Measurements from ENCODE around the gene KRTAP10-5.
"Not testable (repeated sequence)": the region's sequence is repeated elsewhere in the genome, so short reads cannot be mapped to it uniquely, and the experiment has no call there.

Gene KRTAP10-5

DNA sequence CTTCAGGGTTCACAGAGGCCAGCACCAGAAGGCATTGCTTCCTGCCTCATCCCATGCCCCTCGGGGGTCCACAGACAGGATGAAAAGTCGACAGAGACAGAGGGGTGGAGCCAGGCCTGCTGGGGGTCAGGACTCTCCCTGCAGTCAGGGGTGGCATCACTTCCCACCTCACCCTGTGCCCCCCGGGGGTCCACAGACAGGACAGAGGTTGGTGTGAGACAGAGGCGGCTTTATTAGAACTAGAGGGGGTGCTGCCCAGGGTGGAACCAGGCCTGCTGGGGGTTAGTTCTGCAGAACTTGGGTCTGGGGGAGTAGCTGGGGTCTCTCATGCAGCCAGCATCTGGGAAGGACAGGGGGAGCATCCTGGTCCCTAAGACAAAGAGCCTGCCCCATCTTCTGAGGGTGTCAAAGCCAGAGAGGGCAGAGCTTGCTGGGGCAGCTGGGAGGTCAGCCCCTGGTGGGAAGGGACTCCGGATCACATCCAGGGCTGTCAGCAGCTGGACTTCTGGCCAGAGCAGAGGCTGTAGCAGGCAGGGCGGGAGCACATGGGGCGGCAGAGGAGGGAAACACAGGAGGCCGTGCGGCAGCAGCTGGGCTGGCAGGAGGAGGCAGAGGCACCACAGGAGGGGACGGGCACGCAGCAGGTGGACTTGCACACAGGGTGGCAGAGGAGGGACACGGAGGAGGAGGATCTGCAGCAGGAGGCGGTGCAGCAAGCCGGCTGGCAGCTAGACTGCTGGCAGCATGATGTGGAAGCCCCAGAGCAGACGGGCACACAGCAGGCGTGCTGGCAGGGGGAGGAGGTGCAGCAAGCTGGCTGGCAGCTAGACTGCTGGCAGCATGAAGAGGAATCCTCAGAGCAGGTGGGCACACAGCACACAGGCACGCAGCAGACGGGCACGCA, 10.7 kb upstream of the KRTAP10-5 start:
- DNase-seq (ENCODE audit: low read depth, low spot score) = not testable (repeated sequence)

- no peak for DNase-seq (ENCODE audit: low read depth, low spot score)
Observed at GRCh38 chr21:44590311-44590721, 9.9 kb upstream of the KRTAP10-5 start.

- no peak for DNase-seq (ENCODE audit: low read depth, low spot score)
Observed at GRCh38 chr21:44589586-44590305, 9.3 kb upstream of the KRTAP10-5 start.

DNA sequence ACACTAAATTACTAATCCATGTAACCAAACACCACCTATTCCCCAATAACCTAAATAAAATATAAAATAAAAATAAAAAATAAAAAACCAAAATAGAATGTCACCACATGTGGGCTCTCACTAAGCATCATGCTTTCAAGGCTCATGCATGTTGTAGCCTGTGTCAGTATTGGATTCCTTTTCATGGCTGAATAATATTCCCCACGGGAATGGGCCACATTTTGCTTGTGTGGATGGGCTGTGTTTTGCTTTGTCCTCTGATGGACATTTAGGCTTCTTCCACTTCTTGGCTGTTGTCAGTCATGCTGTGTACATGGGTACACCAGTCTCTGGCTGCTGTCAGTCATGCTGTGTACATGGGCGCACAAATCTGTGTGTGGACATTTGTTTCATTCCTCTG, 8.7 kb upstream of the KRTAP10-5 start:
- no peak for DNase-seq (ENCODE audit: low read depth, low spot score)

DNA sequence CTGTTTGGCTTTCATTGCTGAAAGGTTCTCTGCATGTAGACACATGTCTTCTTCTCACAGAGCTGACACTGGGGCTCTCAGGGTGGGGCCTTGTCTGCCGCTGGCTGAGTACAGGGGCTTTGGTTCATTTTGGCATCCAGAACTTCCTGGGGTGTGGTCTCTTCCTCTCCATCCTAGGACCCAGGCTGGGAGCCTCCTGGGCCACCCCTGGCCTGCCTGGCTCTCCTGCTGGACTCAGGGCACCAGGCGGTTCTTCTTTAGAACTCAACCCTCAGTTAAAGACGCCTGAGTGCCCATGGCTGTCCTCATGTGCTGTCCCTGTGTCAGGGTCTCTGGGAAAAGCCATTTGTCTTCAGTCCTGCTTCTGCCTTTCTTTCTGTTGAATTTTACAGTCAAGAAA, 5.5 kb upstream of the KRTAP10-5 start:
- DNase-seq (ENCODE audit: low read depth, low spot score) = no peak

DNA sequence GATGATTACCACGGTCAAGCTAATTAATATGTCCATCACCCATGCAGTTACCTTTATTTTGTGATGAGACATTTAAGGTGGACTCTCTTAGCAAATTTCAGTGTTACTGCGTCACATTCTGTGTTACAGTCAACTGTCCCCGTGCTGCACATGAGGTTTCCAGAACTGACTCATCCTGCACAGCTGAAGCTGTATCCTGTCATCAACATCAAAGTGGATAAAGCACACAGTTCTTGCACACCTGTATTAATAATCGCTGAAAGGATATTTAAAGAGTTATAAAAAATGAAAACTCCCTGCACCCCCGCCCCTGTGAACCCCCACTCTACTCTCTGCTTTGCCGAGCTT, 3.4 kb upstream of the KRTAP10-5 start:
- no peak for DNase-seq (ENCODE audit: low read depth, low spot score)

- no peak for DNase-seq (ENCODE audit: low read depth, low spot score)
Observed at GRCh38 chr21:44583089-44583799, 2.8 kb upstream of the KRTAP10-5 start.

DNA sequence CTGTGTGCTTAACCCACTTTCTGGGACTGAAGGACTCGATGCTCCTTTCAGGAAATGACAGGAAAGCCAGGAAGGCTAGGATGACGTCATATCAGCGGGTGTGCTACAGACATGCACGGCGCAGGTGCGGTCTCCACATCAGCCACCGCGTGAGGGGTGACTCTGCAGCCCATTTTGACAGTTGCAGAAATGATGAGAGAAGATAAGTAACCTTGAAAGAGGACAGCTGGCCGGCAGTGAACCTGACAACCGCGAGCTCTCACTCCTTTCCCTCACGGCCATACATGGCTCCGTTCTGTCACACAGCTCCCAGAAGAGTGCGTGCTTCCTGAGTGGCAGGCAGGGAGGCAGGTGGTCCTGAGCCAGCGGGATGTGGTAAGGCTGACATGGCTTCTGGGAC, 1.7 kb upstream of the KRTAP10-5 start:
- DNase-seq (ENCODE audit: low read depth, low spot score) = no peak

GRCh38 chr21:44581158-44581557, 754 bp upstream of the KRTAP10-5 start:
- no peak for DNase-seq (ENCODE audit: low read depth, low spot score)

- no peak for DNase-seq (ENCODE audit: low read depth, low spot score)
Observed at GRCh38 chr21:44579833-44580144, 615 bp downstream of the KRTAP10-5 start.

DNA sequence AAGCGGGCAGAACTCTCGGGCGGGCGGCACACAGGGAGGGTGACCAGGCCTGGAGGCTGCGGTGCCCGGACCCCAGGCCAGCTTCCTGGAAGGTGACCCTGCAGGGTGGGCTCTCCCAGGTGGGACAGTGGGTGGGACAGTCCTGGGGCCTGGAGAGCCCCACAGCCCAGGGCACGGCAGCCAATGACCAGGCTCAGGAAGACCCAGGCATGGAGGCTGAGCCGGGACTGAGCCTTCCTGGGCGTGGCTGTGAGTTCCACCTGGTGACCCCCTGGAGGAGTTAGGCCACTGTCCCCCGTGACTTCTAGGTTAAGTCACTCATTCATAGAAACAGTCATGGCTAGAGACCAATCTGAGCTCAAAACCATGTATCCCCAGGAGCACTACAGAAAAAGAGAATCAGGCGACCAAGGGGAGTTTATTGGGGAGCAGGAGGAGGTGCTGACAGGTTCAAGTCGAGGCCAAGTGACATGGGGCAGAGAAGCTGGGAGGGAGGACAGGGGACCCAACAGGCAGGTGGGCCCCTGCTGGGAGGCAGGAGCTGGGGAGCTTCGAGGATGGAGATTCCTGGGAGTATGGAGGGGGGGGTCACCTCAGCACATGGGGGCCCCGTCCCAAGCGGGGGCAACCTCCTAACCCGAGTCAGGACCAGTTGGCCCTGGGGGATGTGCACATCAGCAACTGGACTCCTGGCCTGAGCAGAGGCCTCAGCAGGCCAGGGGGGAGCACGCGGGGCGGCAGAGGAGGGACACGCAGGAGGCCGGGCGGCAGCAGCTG, 1.2 kb downstream of the KRTAP10-5 start:
- no peak for DNase-seq (ENCODE audit: low read depth, low spot score)

GRCh38 chr21:44578371-44579055, 1.9 kb downstream of the KRTAP10-5 start:
- no peak for DNase-seq (ENCODE audit: low read depth, low spot score)

- DNase-seq (ENCODE audit: low read depth, low spot score) = no peak
Observed at GRCh38 chr21:44576025-44576420, 4.4 kb downstream of the KRTAP10-5 start.

DNA sequence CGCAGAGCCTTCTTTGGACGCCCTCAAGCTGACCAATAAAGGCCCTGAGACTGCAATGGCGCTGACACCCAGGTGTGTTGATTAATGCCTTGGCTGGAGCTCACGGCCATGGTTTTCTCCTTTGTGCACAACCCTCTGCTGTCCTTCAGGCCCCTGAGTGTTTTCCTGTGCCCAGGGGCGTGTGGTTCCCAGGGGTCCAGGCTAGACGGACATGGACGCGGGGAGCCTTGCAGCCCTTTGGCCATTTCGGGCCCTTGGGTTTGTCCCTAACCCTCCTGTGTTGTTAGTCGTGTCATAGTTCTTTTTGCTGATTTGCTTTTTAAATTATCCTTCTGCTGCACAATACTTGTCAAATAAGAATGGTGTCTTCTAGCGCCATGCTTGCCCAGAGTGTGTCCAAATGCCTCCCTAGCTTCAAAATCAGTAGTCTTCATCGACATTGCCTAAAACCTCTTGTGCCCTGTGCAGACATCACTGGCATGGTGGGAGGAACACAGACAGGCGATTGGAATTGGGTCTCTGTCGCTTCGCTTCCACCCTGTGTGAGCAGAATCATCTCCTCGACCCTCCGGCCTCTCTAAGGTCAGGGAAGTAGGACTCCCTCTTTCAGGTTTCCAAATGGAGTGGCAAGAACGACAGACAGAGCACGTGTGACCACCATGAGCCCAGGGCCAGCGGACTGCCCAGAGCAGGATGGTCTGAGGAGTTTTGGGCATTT, 4.9 kb downstream of the KRTAP10-5 start:
- DNase-seq (ENCODE audit: low read depth, low spot score) = no peak

DNA sequence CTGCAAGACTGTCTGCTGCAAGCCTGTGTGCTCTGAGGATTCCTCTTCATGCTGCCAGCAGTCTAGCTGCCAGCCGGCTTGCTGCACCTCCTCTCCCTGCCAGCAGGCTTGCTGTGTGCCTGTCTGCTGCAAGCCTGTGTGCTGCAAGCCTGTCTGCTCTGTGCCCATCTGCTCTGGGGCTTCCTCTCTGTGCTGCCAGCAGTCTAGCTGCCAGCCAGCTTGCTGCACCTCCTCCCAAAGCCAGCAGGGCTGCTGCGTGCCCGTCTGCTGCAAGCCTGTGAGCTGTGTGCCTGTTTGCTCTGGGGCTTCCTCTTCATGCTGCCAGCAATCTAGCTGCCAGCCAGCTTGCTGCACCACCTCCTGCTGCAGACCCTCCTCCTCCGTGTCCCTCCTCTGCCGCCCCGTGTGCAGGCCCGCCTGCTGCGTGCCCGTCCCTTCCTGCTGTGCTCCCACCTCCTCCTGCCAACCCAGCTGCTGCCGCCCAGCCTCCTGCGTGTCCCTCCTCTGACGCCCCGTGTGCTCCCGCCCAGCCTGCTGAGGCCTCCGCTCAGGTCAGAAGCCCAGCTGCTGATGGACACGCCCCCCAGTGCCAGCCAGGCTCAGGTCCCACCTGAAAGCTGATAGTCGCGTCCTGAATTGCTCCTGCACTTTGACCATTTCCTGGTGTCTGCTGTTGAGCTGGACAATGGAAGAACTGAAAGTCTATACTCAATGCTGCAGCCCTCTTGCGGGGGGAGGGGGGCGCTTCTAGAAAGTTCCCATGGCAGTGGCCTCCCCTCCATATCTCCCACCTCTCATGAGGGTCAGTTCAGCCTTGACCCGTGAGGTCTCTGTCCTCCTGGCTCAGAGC, 5.7 kb downstream of the KRTAP10-5 start:
- no peak for DNase-seq (ENCODE audit: low read depth, low spot score)

DNA sequence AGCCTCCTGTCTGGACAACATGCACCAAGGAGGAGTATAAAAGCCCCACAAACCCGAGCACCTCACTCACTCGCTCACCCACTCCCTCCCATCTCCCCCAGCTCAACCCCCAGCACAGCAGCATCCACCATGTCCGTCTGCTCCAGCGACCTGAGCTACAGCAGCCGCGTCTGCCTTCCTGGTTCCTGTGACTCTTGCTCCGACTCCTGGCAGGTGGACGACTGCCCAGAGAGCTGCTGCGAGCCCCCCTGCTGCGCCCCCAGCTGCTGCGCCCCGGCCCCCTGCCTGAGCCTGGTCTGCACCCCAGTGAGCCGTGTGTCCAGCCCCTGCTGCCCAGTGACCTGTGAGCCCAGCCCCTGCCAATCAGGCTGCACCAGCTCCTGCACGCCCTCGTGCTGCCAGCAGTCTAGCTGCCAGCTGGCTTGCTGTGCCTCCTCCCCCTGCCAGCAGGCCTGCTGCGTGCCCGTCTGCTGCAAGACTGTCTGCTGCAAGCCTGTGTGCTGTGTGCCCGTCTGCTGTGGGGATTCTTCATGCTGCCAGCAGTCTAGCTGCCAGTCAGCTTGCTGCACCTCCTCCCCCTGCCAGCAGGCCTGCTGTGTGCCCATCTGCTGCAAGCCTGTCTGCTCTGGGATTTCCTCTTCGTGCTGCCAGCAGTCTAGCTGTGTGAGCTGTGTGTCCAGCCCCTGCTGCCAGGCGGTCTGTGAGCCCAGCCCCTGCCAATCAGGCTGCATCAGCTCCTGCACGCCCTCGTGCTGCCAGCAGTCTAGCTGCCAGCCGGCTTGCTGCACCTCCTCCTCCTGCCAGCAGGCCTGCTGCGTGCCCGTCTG, 6.6 kb downstream of the KRTAP10-5 start, which contains the start of gene KRTAP10-4:
Gene KRTAP10-4 (plus strand): TSS at position 100 of the 827 bp plus-strand sequence. CDS start 30 bp downstream, at position 130.
- not testable (repeated sequence) for DNase-seq (ENCODE audit: low read depth, low spot score)

GRCh38 chr21:44572959-44573583, 7.3 kb downstream of the KRTAP10-5 start:
- no peak for DNase-seq (ENCODE audit: low read depth, low spot score)

Measured in activated naive CD8-positive, alpha-beta T cell treated with anti-CD3 and anti-CD28 coated beads, Interleukin-2, amount 50 U/mL, for 16 hours (primary cell).